SH-SY5Y (cell line): ENCODE data around the gene TACC2.

Experiments
- GATA2 ChIP-seq: IDR thresholded peaks from 2 replicates; pipeline ENCODE4 v1.6.1; 2011; ENCODE audit warnings: mild to moderate bottlenecking, low read depth, low read length
- GATA3 ChIP-seq: IDR thresholded peaks from 2 replicates; pipeline ENCODE4 v1.6.1; 2011; ENCODE audit warnings: low read depth, mild to moderate bottlenecking, low read length, moderate library complexity

The TACC2 gene

GRCh38 chr10:122034149-122034756 is 45.3 kb downstream of the TACC2 start:
- TF ChIP-seq GATA3, result no peak
- TF ChIP-seq GATA2, result no peak

GRCh38 chr10:122040786-122041185 is 51.8 kb downstream of the TACC2 start:
- TF ChIP-seq GATA2 (no peak), GATA3 (no peak)

GRCh38 chr10:122042836-122043235 is 53.9 kb downstream of the TACC2 start:
- no peak for TF ChIP-seq GATA3
- no peak for TF ChIP-seq GATA2

GRCh38 chr10:122044045-122044661 is 55.2 kb downstream of the TACC2 start:
- no peak for TF ChIP-seq GATA3
- TF ChIP-seq GATA2, result no peak

- no peak for TF ChIP-seq GATA2
- no peak for TF ChIP-seq GATA3
Observed at GRCh38 chr10:122044713-122045112, 55.8 kb downstream of the TACC2 start.

GRCh38 chr10:122045212-122045611 is 56.2 kb downstream of the TACC2 start:
- TF ChIP-seq GATA2, result no peak

- TF ChIP-seq GATA2, result no peak
- TF ChIP-seq GATA3, result no peak
Observed at GRCh38 chr10:122047560-122047959, 58.6 kb downstream of the TACC2 start.

- TF ChIP-seq GATA3, result no peak
- TF ChIP-seq GATA2, result no peak
Observed at GRCh38 chr10:122049076-122049475, 60.1 kb downstream of the TACC2 start.

- TF ChIP-seq GATA3, result no peak
- no peak for TF ChIP-seq GATA2
Observed at GRCh38 chr10:122050311-122050710, 61.3 kb downstream of the TACC2 start.

- no peak for TF ChIP-seq GATA2
- no peak for TF ChIP-seq GATA3
Observed at GRCh38 chr10:122050811-122051210, 61.8 kb downstream of the TACC2 start.

GRCh38 chr10:122051609-122052385 is 62.8 kb downstream of the TACC2 start:
- no peak for TF ChIP-seq GATA3
- TF ChIP-seq GATA2, result no peak

GRCh38 chr10:122052701-122053100 is 63.7 kb downstream of the TACC2 start:
- no peak for TF ChIP-seq GATA2
- TF ChIP-seq GATA3, result no peak

- TF ChIP-seq GATA2, result no peak
- TF ChIP-seq GATA3, result no peak
Observed at GRCh38 chr10:122053314-122053713, 64.4 kb downstream of the TACC2 start.

- TF ChIP-seq GATA3 (no peak), GATA2 (no peak)
Observed at GRCh38 chr10:122054048-122055025, 65.4 kb downstream of the TACC2 start.
